K562 (cell line): ENCODE measurements around the gene SLC13A3. TPM values are rescaled to one million over a fixed set of nuclear protein-coding genes. Genes with fewer than 3 reads are reported as not detected.
A peak's percentile ranks its signal among the peaks of the same experiment; 100 is the strongest.

Source experiments
- ATAC-seq: fragments of 200-7000 bp; cut with Tn5 transposase; 3 replicates; pipeline ENCODE4 v1.9.1; 2020; ENCODE audit warnings: moderate library complexity
- BruUV-seq: library from RNA; stranded (reverse); fragments of 400-500 nt; replicated peaks from 2 replicates; lab custom pipeline; 2021; lab: Mats Ljungman, UMichigan
- CTCF ChIA-PET: fragments of 300-600 bp; formaldehyde crosslinking; extraction: SDS; loops from one replicate; lab custom pipeline; 2021; ENCODE audit warnings: low intra/inter-chr PET ratio; lab: Yijun Ruan, JAX
- POLR2A ChIA-PET: fragments of 300-600, 350-650 bp; sonication (Branson Sonifier 250); formaldehyde crosslinking; extraction: SDS; loops from one replicate; lab custom pipeline; 2021; ENCODE audit warnings: antibody characterized with exemption, inconsistent platforms; lab: Yijun Ruan, JAX
- DNase-seq, 4 experiments: peaks; one replicate each; pipeline versions ENCODE4 v3.0.0 to v3.0.0-alpha.2; 2011 to 2018; ENCODE audit warnings: low spot score in 3 of 4, mixed read lengths in 3 of 4; ENCODE audit errors: extremely low read depth in 1 of 4
- FAIRE-seq: peaks from 2 replicates; lab custom pipeline; 2011; peaks lifted over from hg19 to GRCh38; lab: Jason Lieb, UNC
- H2AFZ ChIP-seq: 2 replicates; pipeline ENCODE4 v1.6.0; 2011; ENCODE audit warnings: low read depth, low read length, control low read depth, inconsistent platforms
- H3K27ac ChIP-seq: fragments of 200-600 bp; 3 replicates; pipeline ENCODE4 v1.8.0; 2011; ENCODE audit warnings: low read depth, mild to moderate bottlenecking, control low read depth, inconsistent platforms, low read length, moderate library complexity, mixed read lengths; ENCODE audit errors: extremely low read depth
- H3K27me3 ChIP-seq, 2 experiments: fragments of 300-600 bp in 1 of 2; 2 replicates in 1 of 2; 3 replicates in 1 of 2; pipeline versions ENCODE4 v1.6.0 to v1.8.0; 2011; ENCODE audit warnings: inconsistent platforms in 2 of 2, low read length in 2 of 2, mild to moderate bottlenecking in 1 of 2, mixed read lengths in 1 of 2, moderate library complexity in 1 of 2; ENCODE audit not compliant: control insufficient read depth in 2 of 2, insufficient read depth in 2 of 2
- H3K36me3 ChIP-seq: fragments of 300-600 bp; 3 replicates; pipeline ENCODE4 v1.8.0; 2011; ENCODE audit warnings: mild to moderate bottlenecking, low read length, inconsistent platforms; ENCODE audit not compliant: control insufficient read depth, insufficient read depth
- H3K4me1 ChIP-seq, 2 experiments: fragments of 200-600 bp in 1 of 2; replicated peaks in 1 of 2; 2 replicates in 1 of 2; 3 replicates in 1 of 2; pipeline versions ENCODE4 v1.5.1 to v1.8.0; 2011; ENCODE audit warnings: inconsistent platforms in 2 of 2, low read length in 2 of 2, mild to moderate bottlenecking in 1 of 2, mixed read lengths in 1 of 2, moderate library complexity in 1 of 2; ENCODE audit not compliant: control insufficient read depth in 2 of 2, insufficient read depth in 2 of 2
- H3K4me2 ChIP-seq: 2 replicates; pipeline ENCODE4 v1.6.1; 2011; ENCODE audit warnings: low read length, control low read depth, inconsistent platforms, mixed read lengths; ENCODE audit not compliant: insufficient read depth
- H3K4me3 ChIP-seq: fragments of 200-600 bp; sonication (generic), shearing (Covaris generic); 2 replicates; pipeline ENCODE4 v1.5.1; 2016; ENCODE audit warnings: control low read depth, inconsistent platforms
- H3K79me2 ChIP-seq: fragments of 200-600 bp; 3 replicates; pipeline ENCODE4 v1.8.0; 2011; ENCODE audit warnings: low read length, inconsistent platforms; ENCODE audit not compliant: control insufficient read depth, insufficient read depth
- H3K9ac ChIP-seq, 2 experiments: 2 replicates each; pipeline versions ENCODE4 v1.6.0 to v1.6.1; 2011; ENCODE audit warnings: low read depth in 2 of 2, low read length in 2 of 2, control low read depth in 1 of 2, inconsistent platforms in 1 of 2, mild to moderate bottlenecking in 1 of 2, mixed read lengths in 1 of 2; ENCODE audit not compliant: insufficient read depth in 1 of 2
- H3K9me1 ChIP-seq: one replicate; pipeline ENCODE4 v1.6.0; 2011; ENCODE audit warnings: inconsistent platforms, mild to moderate bottlenecking, low read length, moderate library complexity; ENCODE audit not compliant: control insufficient read depth, insufficient read depth
- H3K9me3 ChIP-seq: replicated peaks from 2 replicates; pipeline ENCODE4 v1.5.1; 2011; ENCODE audit warnings: low read depth, low read length, inconsistent platforms; ENCODE audit not compliant: control insufficient read depth, insufficient read depth
- H4K20me1 ChIP-seq: replicated peaks from 2 replicates; pipeline ENCODE4 v1.6.1; 2011; ENCODE audit warnings: low read length, inconsistent platforms, mixed read lengths; ENCODE audit not compliant: control insufficient read depth, insufficient read depth
- SNIP1 ChIP-seq: fragments of 450-650 bp; IDR thresholded peaks from 2 replicates; pipeline ENCODE4 v1.7.1; 2017; ENCODE audit warnings: low read depth, mild to moderate bottlenecking
- SPI1 ChIP-seq: IDR thresholded peaks from 2 replicates; pipeline ENCODE4 v1.6.1; 2011; ENCODE audit warnings: low read depth, low read length, control low read depth, borderline replicate concordance
- SRF ChIP-seq, 2 experiments: fragments of 250-450, 450-650 bp in 1 of 2; sonication (Bioruptor Pico) in 1 of 2; sonication (generic) in 1 of 2; formaldehyde crosslinking; IDR thresholded peaks; 2 replicates each; pipeline versions ENCODE4 v1.5.0 to v1.5.1; 2020 to 2022; ENCODE audit warnings: mild to moderate bottlenecking in 1 of 2, missing genetic modification reagents in 1 of 2
- WGBS: fragments of 100-300 bp; shearing (Covaris generic); methylation state at CpG from one replicate; pipeline ENCODE4 v1.1.6; 2016; ENCODE audit warnings: low coverage, mixed read lengths; ENCODE audit not compliant: insufficient coverage; ENCODE audit errors: missing lambda C conversion rate; 5-methylcytosine and 5-hydroxymethylcytosine counted together
- in situ Hi-C: fragments of 300-500 bp; cut with MboI; formaldehyde crosslinking; loops from 4 replicates; pipeline ENCODE4 v1.15.0; 2018; ENCODE audit warnings: inconsistent platforms, mixed read lengths
- intact Hi-C: fragments of 100-400 bp; cut with micrococcal nuclease; formaldehyde crosslinking; loops from 2 replicates; pipeline ENCODE4 v1.14.2; 2022
- polyA plus RNA-seq, 8 experiments: library from polyadenylated mRNA; depleted of rRNA in 4 of 8; stranded (reverse) in 5 of 8; unstranded in 3 of 8; fragments of >200 nt; fragmentation: Nextera tagmentation in 2 of 8; fragmentation: Illumina TruSeq in 1 of 8; extraction: Ambion mirVana in 2 of 8; extraction: Trizol in 1 of 8; gene quantifications; 2 replicates each; pipeline versions ENCODE4 v1.2.1 to v1.2.3, GENCODE V29; 2011 to 2014; ENCODE audit warnings: inconsistent platforms in 1 of 8, missing spikeins in 1 of 8
- total RNA-seq, 7 experiments: library from RNA; depleted of rRNA in 6 of 7; stranded (reverse); fragments of >200 nt in 6 of 7; fragmentation: Illumina TruSeq in 2 of 7; extraction: Trizol in 2 of 7; gene quantifications; 2 replicates each; pipeline versions ENCODE4 v1.2.1 to v1.2.3, GENCODE V29; 2011 to 2021; ENCODE audit warnings: low replicate concordance in 1 of 7

SLC13A3 gene
- total and polyA plus RNA-seq, 9 of the 15 experiments (the other 6 are each of a cell fraction or from before 2014, with no cell fraction given) = 5.5 to 16.4 (median 8.5) TPM

GRCh38 chr20:46551522-46552381 lies 99.5 kb downstream of the SLC13A3 start:
- Histone ChIP-seq H3K4me2 (no peak overlapping the region), H3K9me3 (no peaks in the 10 kb centered on the region), H3K4me3 (no peak overlapping the region), H3K9ac (no peak overlapping the region), H2AFZ (no peak overlapping the region), H3K27ac (no peak overlapping the region), H4K20me1 (no peaks in the 10 kb centered on the region), H3K4me1 (0 out of 5 replicates have a peak, but pooled peaks cover 0 to 5% of the 10 kb centered on the region in 2 experiments), H3K79me2 (no peaks in the 10 kb centered on the region), H3K9me1 (no peaks in the 10 kb centered on the region), H3K36me3 (no peaks in the 10 kb centered on the region), H3K27me3 (peaks cover 8 to 32% of the 10 kb centered on the region in 2 experiments; a peak in 4 of 5 replicates)
- CTCF ChIA-PET = interaction anchor here (0.6 kb wide), 1 partner anchor 104 kb away, joined by 3 read pairs; no protein-coding TSS in a partner anchor
- ATAC-seq = peak; percentile 31; the same call in 1 of the 3 replicates
- BruUV-seq = no TSS peak
- 7% methylated on average over 11 of the region's 12 CpGs for WGBS
- intact Hi-C loops = no loop called here
- DNase-seq = no peak
- POLR2A ChIA-PET = interaction anchor here (0.7 to 1.0 kb wide), 3 partner anchors 94 to 310 kb away, joined by 3 to 7 read pairs (median 4); partner anchors contain the start of gene TP53RK
- no peak for FAIRE-seq
- in situ Hi-C loops = no loop called here
- peak in 1 of 2 experiments; percentile 65; a peak in 1 of 4 replicates for TF ChIP-seq SRF (CRISPR knock-in tag; IDR thresholded peaks at IDR 0.05)
- 0 out of 2 replicates have a peak, but pooled peaks have one; percentile 34 for TF ChIP-seq SPI1
- no peak for TF ChIP-seq SNIP1
